Measurements from ENCODE around the gene SERPINB3. TPM values are rescaled to one million over a fixed set of nuclear protein-coding genes. Genes with fewer than 3 reads are reported as not detected.
"Not testable (repeated sequence)": the region's sequence is repeated elsewhere in the genome, so short reads cannot be mapped to it uniquely, and the experiment has no call there.

Gene SERPINB3
- 464 TPM for total RNA-seq

DNA sequence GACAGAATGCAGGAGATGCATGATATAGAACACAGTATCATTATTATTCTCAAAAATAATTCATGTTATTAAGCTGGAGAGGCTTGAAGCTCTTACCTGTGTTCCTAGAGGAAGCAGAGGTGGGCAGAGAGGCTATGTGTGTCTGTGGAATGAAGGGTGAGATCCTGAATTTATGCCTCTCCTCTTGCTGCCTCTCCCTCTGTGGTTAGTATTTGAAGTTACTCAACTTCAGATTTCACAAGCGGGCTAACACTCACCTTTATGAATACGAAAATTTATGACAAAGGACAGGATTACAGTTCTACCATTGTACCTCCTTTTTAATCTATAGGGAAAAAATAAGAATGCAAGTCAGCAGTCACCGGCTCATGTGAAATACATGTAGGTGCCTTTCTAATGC lies at the start of gene SERPINB3:
TSS of gene SERPINB3 (minus strand) at position 144 of the 400 bp plus-strand sequence. CDS start 677 bp downstream, outside the sequence.
- intact Hi-C loops (cut with DNase I); H3K27me3 ChIP-seq; H3K4me1 ChIP-seq; H3K27ac ChIP-seq; DNase-seq (ENCODE audit: extremely low spot score in 2 of 2); H3K36me3 ChIP-seq; H3K9me3 ChIP-seq; H3K4me3 ChIP-seq: not testable (repeated sequence)

DNA sequence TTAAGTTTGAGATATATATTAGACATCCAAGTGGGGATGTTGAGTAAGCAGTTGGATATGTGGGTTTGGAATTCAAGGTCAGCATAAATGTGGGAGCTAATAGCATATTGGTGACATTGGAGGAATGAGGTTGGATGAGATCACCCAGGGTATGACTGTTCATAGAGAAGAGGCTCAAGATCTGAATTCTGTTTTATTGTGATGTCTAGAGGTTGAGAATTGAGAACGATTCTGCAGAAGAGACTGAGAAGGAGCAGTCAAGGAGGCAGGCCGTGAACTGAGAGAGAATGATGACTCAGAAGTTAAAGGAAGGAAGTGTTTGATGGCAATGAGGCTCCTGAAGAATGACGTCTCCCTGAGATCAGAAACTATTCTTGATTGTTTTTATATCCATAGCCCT lies 47.0 kb upstream of the SERPINB3 start:
- TF ChIP-seq POLR2AphosphoS5 (IDR thresholded peaks at IDR 0.05; ENCODE audit: insufficient read depth in 1 of 2, low read depth in 1 of 2) (no peak), POLR2A (IDR thresholded peaks at IDR 0.05) (no peak)
- TF ChIP-seq, protein P1, sequence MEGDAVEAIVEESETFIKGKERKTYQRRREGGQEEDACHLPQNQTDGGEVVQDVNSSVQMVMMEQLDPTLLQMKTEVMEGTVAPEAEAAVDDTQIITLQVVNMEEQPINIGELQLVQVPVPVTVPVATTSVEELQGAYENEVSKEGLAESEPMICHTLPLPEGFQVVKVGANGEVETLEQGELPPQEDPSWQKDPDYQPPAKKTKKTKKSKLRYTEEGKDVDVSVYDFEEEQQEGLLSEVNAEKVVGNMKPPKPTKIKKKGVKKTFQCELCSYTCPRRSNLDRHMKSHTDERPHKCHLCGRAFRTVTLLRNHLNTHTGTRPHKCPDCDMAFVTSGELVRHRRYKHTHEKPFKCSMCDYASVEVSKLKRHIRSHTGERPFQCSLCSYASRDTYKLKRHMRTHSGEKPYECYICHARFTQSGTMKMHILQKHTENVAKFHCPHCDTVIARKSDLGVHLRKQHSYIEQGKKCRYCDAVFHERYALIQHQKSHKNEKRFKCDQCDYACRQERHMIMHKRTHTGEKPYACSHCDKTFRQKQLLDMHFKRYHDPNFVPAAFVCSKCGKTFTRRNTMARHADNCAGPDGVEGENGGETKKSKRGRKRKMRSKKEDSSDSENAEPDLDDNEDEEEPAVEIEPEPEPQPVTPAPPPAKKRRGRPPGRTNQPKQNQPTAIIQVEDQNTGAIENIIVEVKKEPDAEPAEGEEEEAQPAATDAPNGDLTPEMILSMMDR (IDR thresholded peaks at IDR 0.05): no peak
- intact Hi-C loops (cut with DNase I): no loop called here
- no peaks in the 10 kb centered on the region for H3K36me3 ChIP-seq
- DNase-seq (ENCODE audit: extremely low spot score in 2 of 2): no peak
- no peak overlapping the region for H3K27ac ChIP-seq
- H3K9me3 ChIP-seq: no peaks in the 10 kb centered on the region
- H3K27me3 ChIP-seq: no peaks in the 10 kb centered on the region
- H3K4me1 ChIP-seq: no peaks in the 10 kb centered on the region
- no peak overlapping the region for H3K4me3 ChIP-seq

DNA sequence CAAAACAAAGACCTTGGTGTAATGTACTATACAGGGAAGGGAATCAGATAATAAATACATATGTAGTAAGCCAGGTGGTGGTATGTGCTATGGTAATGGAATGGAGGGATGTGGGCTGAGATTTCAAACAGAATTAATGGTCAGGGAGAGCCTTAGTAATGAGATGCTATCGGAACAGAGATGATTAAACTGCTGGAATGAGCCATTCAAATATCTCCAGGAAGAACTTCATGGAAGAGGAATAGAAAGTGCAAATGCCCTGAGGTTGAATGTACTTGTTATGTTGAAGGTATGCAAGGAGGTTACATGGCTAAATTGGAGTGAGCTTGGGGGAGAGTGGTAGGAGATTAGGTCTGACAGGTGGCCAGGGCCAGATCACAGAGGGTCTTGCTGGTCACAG lies 46.1 kb upstream of the SERPINB3 start:
- Histone ChIP-seq H3K9me3 (no peaks in the 10 kb centered on the region), H3K36me3 (no peaks in the 10 kb centered on the region), H3K27me3 (no peaks in the 10 kb centered on the region), H3K27ac (no peak overlapping the region), H3K4me1 (no peaks in the 10 kb centered on the region), H3K4me3 (no peak overlapping the region)
- TF ChIP-seq POLR2A (IDR thresholded peaks at IDR 0.05) (no peak), POLR2AphosphoS5 (IDR thresholded peaks at IDR 0.05; ENCODE audit: insufficient read depth in 1 of 2, low read depth in 1 of 2) (no peak)
- TF ChIP-seq, protein P1 (IDR thresholded peaks at IDR 0.05): no peak
- intact Hi-C loops (cut with DNase I): no loop called here
- DNase-seq (ENCODE audit: extremely low spot score in 2 of 2): no peak

DNA sequence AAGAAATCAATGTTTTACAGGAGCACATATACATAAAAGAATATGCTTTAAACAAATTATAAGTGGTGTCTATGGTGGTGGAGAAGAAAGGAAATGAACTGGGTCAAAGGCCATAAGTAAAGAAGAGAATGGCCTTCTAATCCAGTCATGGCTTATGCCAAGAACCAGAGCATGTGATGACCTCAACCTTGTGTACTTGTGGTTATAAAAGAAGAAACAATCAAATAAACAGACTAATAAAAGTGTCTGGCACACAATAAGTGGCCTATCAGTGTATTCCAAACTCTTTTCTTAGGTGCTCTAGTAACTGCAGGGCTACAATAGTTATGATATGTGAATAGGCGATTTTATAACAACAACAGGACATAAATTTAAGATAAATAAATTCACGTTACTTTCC lies 43.7 kb upstream of the SERPINB3 start:
- intact Hi-C loops (cut with DNase I): no loop called here
- H3K36me3 ChIP-seq: no peaks in the 10 kb centered on the region
- TF ChIP-seq, protein P1 (IDR thresholded peaks at IDR 0.05): no peak
- TF ChIP-seq POLR2A (IDR thresholded peaks at IDR 0.05) (no peak), POLR2AphosphoS5 (IDR thresholded peaks at IDR 0.05; ENCODE audit: insufficient read depth in 1 of 2, low read depth in 1 of 2) (no peak)
- H3K4me1 ChIP-seq: no peaks in the 10 kb centered on the region
- no peak overlapping the region for H3K4me3 ChIP-seq
- H3K27me3 ChIP-seq: no peaks in the 10 kb centered on the region
- no peaks in the 10 kb centered on the region for H3K9me3 ChIP-seq
- no peak for DNase-seq (ENCODE audit: extremely low spot score in 2 of 2)
- H3K27ac ChIP-seq: no peak overlapping the region

DNA sequence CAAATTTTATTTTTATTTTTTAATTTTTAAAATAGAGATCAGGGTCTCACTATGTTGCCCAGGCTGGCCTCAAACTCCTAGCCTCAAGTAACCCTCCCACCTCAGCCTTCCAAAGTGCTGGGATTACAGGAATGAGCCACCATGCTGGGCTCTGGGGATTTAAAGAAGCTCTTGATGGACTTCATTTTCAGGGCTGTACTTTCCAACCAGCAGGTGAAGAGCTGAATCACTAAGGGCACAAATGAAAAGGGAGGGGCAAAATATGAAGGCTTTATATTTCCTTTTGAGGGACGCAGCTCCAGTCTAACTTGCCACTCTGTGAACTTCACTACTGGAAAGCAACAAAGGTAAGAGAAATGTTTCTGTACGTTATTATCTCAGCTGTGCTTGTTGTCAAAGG lies 41.0 kb upstream of the SERPINB3 start, which contains the start of gene SERPINB11:
TSS of gene SERPINB11 (plus strand) at position 301 of the 400 bp plus-strand sequence. CDS start 7,234 bp downstream, outside the sequence.
- Histone ChIP-seq H3K36me3 (no peaks in the 10 kb centered on the region), H3K4me3 (no peak within 1 kb of the TSS), H3K27ac (no peak within 1 kb of the TSS), H3K4me1 (no peaks in the 10 kb centered on the region), H3K9me3 (no peaks in the 10 kb centered on the region), H3K27me3 (no peaks in the 10 kb centered on the region)
- intact Hi-C loops (cut with DNase I): no loop called here
- DNase-seq (ENCODE audit: extremely low spot score in 2 of 2): no peak
- TF ChIP-seq, protein P1 (IDR thresholded peaks at IDR 0.05): no peak
- TF ChIP-seq POLR2AphosphoS5 (IDR thresholded peaks at IDR 0.05; ENCODE audit: insufficient read depth in 1 of 2, low read depth in 1 of 2) (no peak), POLR2A (IDR thresholded peaks at IDR 0.05) (no peak)

All from vagina (tissue), 2 donors.